ENCODE measurements around the gene STRN3.

Gene STRN3

DNA sequence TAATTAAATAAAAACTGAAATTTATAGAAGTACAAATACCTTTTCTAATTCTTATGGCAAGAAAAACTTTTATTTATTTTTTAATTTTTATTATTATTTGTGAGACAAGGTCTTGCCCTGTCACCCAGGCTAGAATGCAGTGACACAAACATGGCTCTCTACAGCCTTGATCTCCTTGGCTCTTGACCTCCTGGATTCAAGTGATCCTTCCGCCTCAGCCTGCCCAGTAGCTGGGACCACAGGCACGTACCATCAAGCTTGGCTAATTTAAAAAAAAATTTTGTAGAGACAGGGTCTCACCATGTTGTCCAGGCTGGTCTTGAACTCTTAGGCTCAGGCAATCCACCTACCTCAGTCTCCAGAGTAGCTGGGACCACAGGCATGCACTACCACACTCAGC lies 104.4 kb downstream of the STRN3 start:
- TF ChIP-seq CTCF (IDR thresholded peaks at IDR 0.05), result no peak
- H3K4me3 ChIP-seq, result no peak overlapping the region
- no peak overlapping the region for H3K27ac ChIP-seq
- no peak for DNase-seq (ENCODE audit: low spot score)

GRCh38 chr14:30921305-30921704 lies 104.9 kb downstream of the STRN3 start:
- Histone ChIP-seq H3K27ac (no peak overlapping the region), H3K4me3 (no peak overlapping the region)
- no peak for DNase-seq (ENCODE audit: low spot score)
- TF ChIP-seq CTCF (IDR thresholded peaks at IDR 0.05), result no peak

DNA sequence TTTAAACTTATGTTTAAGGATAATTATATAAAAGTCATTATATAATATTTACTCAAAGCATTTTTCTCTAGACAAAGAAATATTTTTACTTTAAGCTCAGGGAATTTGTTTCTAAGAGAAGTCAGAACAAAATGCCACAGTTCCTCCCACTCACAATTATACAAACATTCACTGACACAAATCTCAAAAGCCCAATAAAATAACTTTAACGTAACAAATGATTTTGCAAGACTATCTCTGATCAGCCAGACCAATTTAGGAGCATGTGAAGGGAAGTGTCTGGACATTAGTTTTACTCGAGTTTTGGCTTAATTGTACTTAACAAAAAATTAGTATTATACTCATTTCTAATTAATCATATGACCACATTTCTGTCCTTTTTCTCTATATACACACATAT lies 110.6 kb downstream of the STRN3 start:
- TF ChIP-seq CTCF (IDR thresholded peaks at IDR 0.05), result no peak
- Histone ChIP-seq H3K27ac (no peak overlapping the region), H3K4me3 (no peak overlapping the region)
- DNase-seq (ENCODE audit: low spot score), result no peak

GRCh38 chr14:30914812-30915211 lies 111.4 kb downstream of the STRN3 start:
- DNase-seq (ENCODE audit: low spot score), result no peak

DNA sequence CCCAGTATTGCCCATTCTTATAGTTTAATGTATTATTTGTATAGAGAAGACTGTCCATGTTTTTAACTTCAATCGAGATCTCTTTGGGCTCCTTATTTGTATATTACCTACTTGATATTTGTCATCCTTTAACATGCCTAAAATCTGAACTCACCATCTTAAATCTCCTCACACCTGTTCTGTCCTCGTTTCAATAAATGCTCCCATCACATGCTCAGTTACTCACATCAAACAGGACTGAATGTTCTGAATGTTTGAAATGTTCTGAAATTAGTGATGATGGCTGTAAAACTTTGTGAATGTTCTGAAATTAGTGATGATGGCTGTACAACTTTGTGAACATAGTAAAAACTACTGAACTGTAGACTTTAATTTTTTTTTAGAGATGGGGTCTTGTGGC lies 117.4 kb downstream of the STRN3 start:
- no peak for DNase-seq (ENCODE audit: low spot score)
- H3K27ac ChIP-seq, result no peak overlapping the region
- no peak overlapping the region for H3K4me3 ChIP-seq
- no peak for TF ChIP-seq CTCF (IDR thresholded peaks at IDR 0.05)

More at GRCh38 chr14:30914812-30915211, 111.4 kb downstream of the STRN3 start:
- Histone ChIP-seq H3K27ac (no peak overlapping the region), H3K4me3 (no peak overlapping the region)
- TF ChIP-seq CTCF (IDR thresholded peaks at IDR 0.05), result no peak

DNA sequence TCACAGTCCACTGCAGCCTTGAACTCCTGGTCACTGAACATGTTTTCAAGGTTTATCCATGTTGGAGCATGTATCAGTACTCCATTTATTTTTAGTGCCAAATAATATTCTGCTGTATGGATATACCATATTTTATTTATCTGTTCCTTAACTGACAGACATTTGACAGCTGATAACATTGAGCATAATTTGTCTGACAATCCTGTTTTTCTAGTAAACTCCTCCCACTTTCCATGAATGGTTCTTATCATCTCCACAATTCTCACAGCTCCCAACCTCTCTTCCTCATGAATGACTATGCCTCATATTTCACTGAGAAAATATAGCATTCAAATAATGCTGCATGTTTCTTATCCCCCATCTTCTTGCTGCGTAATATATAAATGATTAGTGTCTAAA lies 118.5 kb downstream of the STRN3 start:
- H3K4me3 ChIP-seq, result no peak overlapping the region
- no peak for DNase-seq (ENCODE audit: low spot score)
- no peak overlapping the region for H3K27ac ChIP-seq
- TF ChIP-seq CTCF (IDR thresholded peaks at IDR 0.05), result no peak

DNA sequence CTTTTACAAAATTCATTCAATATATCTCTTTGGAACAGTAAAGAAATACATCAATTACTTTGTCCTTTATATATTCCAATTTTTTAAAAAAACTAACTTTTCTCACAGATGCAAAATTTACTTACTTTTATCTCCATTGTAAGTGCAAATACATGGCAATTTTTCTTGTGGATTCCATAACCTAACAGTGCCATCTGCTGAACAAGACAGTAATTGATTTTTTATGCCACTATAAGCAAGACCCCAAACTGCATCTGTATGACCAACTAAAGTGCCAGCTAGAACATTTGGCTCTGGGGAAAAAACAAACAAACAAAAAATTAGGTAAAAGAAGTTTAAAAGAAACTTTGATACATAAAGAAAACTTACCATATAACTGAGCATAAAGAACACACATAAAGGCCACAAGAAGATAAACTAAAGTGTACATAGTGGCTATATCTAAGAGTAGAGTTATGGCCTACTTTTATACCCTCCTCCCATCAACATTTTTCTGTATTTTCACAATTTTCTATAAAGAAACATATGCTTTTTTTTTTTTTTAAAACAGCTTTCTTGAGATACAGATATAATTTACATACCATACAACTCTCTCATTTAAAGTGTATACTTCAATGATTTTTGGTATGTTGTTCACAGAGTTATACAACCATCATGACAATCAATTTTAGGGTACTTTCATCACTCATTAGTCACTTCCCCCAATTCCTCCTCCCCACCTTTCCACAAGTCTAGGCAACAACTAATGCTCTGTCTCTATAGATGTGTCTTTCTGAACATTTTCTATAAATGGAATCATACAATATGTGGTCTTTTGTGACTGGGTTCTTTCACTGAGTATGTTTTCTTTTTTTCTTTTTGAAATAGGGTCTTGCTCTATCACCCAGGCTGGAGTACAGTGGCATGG lies 119.2 kb downstream of the STRN3 start:
- TF ChIP-seq CTCF (IDR thresholded peaks at IDR 0.05), result no peak
- no peak for DNase-seq (ENCODE audit: low spot score)
- H3K27ac ChIP-seq, result no peak overlapping the region
- H3K4me3 ChIP-seq, result no peak overlapping the region

Data from coronary artery (tissue), 2 donors.